PC-9 (cell line): ENCODE results near the gene AKAP8L.

Experiments
- CTCF ChIP-seq: fragments of 200-600 bp; sonication (generic); conservative IDR thresholded peaks from 2 replicates; pipeline ENCODE4 v1.6.1; 2017; ENCODE audit warnings: mixed run types, antibody characterized with exemption, mild to moderate bottlenecking, moderate library complexity
- EZH2 ChIP-seq: fragments of 200-600 bp; sonication (generic); IDR thresholded peaks from 2 replicates; pipeline ENCODE4 v1.8.0; 2017; ENCODE audit warnings: antibody characterized with exemption, low read depth

GRCh38 chr19:15428956-15429824, 10.4 kb upstream of the AKAP8L start:
- TF ChIP-seq CTCF (no peak), EZH2 (no peak)
